OCI-LY3 (cell line): ENCODE measurements around the gene NBDY.
"Not testable (repeated sequence)": the region's sequence is repeated elsewhere in the genome, so short reads cannot be mapped to it uniquely, and the experiment has no call there.

Source experiments
- H2AFZ ChIP-seq: fragments of 200-600, 300-600 bp; shearing (Covaris generic); 2 replicates; pipeline ENCODE4 v1.6.0; 2014; ENCODE audit warnings: antibody characterized with exemption, low read depth, low read length
- H3K27ac ChIP-seq: fragments of 200-600, 300-600 bp; sonication (generic); 2 replicates; pipeline ENCODE4 v1.5.1; 2014; ENCODE audit warnings: mild to moderate bottlenecking, low read length, moderate library complexity, mixed read lengths
- H3K27me3 ChIP-seq: fragments of 200-600, 300-600 bp; sonication (generic); 2 replicates; pipeline ENCODE4 v1.6.1; 2014; ENCODE audit warnings: low read depth, low read length, mixed read lengths
- H3K36me3 ChIP-seq: fragments of 200-600, 300-600 bp; sonication (generic); replicated peaks from 2 replicates; pipeline ENCODE3; 2014; ENCODE audit warnings: low read depth, low read length, mixed read lengths
- H3K4me1 ChIP-seq: fragments of 300-600, 200-600 bp; sonication (generic); 2 replicates; pipeline ENCODE4 v1.6.1; 2014; ENCODE audit warnings: low read length, mixed read lengths
- H3K4me2 ChIP-seq: fragments of 200-600, 300-600 bp; sonication (generic); 2 replicates; pipeline ENCODE4 v1.6.1; 2014; ENCODE audit warnings: low read length, mixed read lengths
- H3K4me3 ChIP-seq: fragments of 300-600, 200-600 bp; sonication (generic); 2 replicates; pipeline ENCODE4 v1.5.1; 2014; ENCODE audit warnings: antibody characterized with exemption, mild to moderate bottlenecking, low read length, moderate library complexity
- H3K79me2 ChIP-seq: fragments of 300-600, 200-600 bp; shearing (Covaris generic); 2 replicates; pipeline ENCODE4 v1.6.1; 2014; ENCODE audit warnings: mild to moderate bottlenecking, low read length, mixed read lengths
- H3K9ac ChIP-seq: fragments of 300-600, 200-600 bp; shearing (Covaris generic); 2 replicates; pipeline ENCODE4 v1.6.0; 2014; ENCODE audit warnings: mild to moderate bottlenecking, low read length, moderate library complexity
- H3K9me3 ChIP-seq: fragments of 200-600, 300-600 bp; shearing (Covaris generic); 2 replicates; pipeline ENCODE4 v1.6.1; 2014; ENCODE audit warnings: low read length, mixed read lengths; ENCODE audit not compliant: insufficient read depth
- H4K20me1 ChIP-seq: fragments of 200-600, 300-600 bp; sonication (generic); 2 replicates; pipeline ENCODE4 v1.6.1; 2016; ENCODE audit warnings: low read length, mixed read lengths; ENCODE audit not compliant: insufficient read depth
- CTCF ChIP-seq: fragments of 200-600, 300-600 bp; sonication (generic); IDR thresholded peaks from 2 replicates; pipeline ENCODE4 v1.5.1; 2014; ENCODE audit warnings: antibody characterized with exemption, low read length, low read depth
- EZH2phosphoT487 ChIP-seq: fragments of 200-600 bp; shearing (Covaris generic); IDR thresholded peaks from 2 replicates; pipeline ENCODE4 v1.6.1; 2018; ENCODE audit warnings: antibody characterized with exemption, mixed run types, low read depth

NBDY gene

GRCh38 chrX:56803850-56804681 lies 75.0 kb downstream of the NBDY start:
- no peaks in the 10 kb centered on the region for H3K79me2 ChIP-seq
- H3K9me3 ChIP-seq, result no peaks in the 10 kb centered on the region
- no peak overlapping the region for H3K27ac ChIP-seq
- no peak overlapping the region for H2AFZ ChIP-seq
- H4K20me1 ChIP-seq, result no peaks in the 10 kb centered on the region
- H3K27me3 ChIP-seq, result no peaks in the 10 kb centered on the region
- no peak for TF ChIP-seq CTCF
- TF ChIP-seq EZH2phosphoT487, result no peak
- H3K4me3 ChIP-seq, result no peak overlapping the region
- no peaks in the 10 kb centered on the region for H3K36me3 ChIP-seq
- H3K9ac ChIP-seq, result no peak overlapping the region
- peaks cover 13% of the 10 kb centered on the region for H3K4me1 ChIP-seq
- H3K4me2 ChIP-seq, result no peak overlapping the region

GRCh38 chrX:56804867-56805266 lies 75.8 kb downstream of the NBDY start:
- Histone ChIP-seq H2AFZ (no peak overlapping the region), H3K27ac (no peak overlapping the region)

GRCh38 chrX:56805399-56805798 lies 76.4 kb downstream of the NBDY start:
- Histone ChIP-seq H3K9me3 (no peaks in the 10 kb centered on the region), H3K36me3 (no peaks in the 10 kb centered on the region), H3K27ac (no peak overlapping the region), H3K27me3 (no peaks in the 10 kb centered on the region), H3K79me2 (no peaks in the 10 kb centered on the region), H3K4me2 (no peak overlapping the region), H3K9ac (no peak overlapping the region), H3K4me1 (peaks cover 12% of the 10 kb centered on the region), H4K20me1 (no peaks in the 10 kb centered on the region), H2AFZ (no peak overlapping the region), H3K4me3 (no peak overlapping the region)
- no peak for TF ChIP-seq EZH2phosphoT487

More at GRCh38 chrX:56804867-56805266, 75.8 kb downstream of the NBDY start:
- no peak overlapping the region for H3K4me2 ChIP-seq
- no peaks in the 10 kb centered on the region for H4K20me1 ChIP-seq
- TF ChIP-seq CTCF (no peak), EZH2phosphoT487 (no peak)
- H3K27me3 ChIP-seq, result no peaks in the 10 kb centered on the region
- no peaks in the 10 kb centered on the region for H3K36me3 ChIP-seq
- H3K9ac ChIP-seq, result no peak overlapping the region
- H3K79me2 ChIP-seq, result no peaks in the 10 kb centered on the region
- peaks cover 13% of the 10 kb centered on the region for H3K4me1 ChIP-seq
- H3K9me3 ChIP-seq, result no peaks in the 10 kb centered on the region
- H3K4me3 ChIP-seq, result no peak overlapping the region

GRCh38 chrX:56806176-56806575 lies 77.1 kb downstream of the NBDY start:
- not testable (repeated sequence) for H3K27me3 ChIP-seq, H3K9ac ChIP-seq, H4K20me1 ChIP-seq, H3K4me2 ChIP-seq, H3K4me3 ChIP-seq, H3K79me2 ChIP-seq, H3K9me3 ChIP-seq, H3K36me3 ChIP-seq, H2AFZ ChIP-seq, H3K27ac ChIP-seq, H3K4me1 ChIP-seq

GRCh38 chrX:56811599-56811998 lies 82.6 kb downstream of the NBDY start:
- H3K79me2 ChIP-seq, result no peaks in the 10 kb centered on the region
- H4K20me1 ChIP-seq, result no peaks in the 10 kb centered on the region
- H3K36me3 ChIP-seq, result no peaks in the 10 kb centered on the region
- H3K9me3 ChIP-seq, result no peaks in the 10 kb centered on the region
- no peaks in the 10 kb centered on the region for H3K27me3 ChIP-seq
- H3K27ac ChIP-seq, result no peak overlapping the region
- no peak overlapping the region for H3K4me3 ChIP-seq
- peaks cover 16% of the 10 kb centered on the region; the same call in 1 of the 2 replicates for H3K4me1 ChIP-seq
- no peak overlapping the region for H3K9ac ChIP-seq
- H3K4me2 ChIP-seq, result no peak overlapping the region
- TF ChIP-seq EZH2phosphoT487 (no peak), CTCF (no peak)
- no peak overlapping the region for H2AFZ ChIP-seq
